ENCODE data around the gene GRK1. TPM values are rescaled to one million over a fixed set of nuclear protein-coding genes. Genes with fewer than 3 reads are reported as not detected.

The GRK1 gene
- total and polyA plus RNA-seq, 10 donors: not detected

GRCh38 chr13:113663934-113664333 is 3.1 kb upstream of the GRK1 start:
- TF ChIP-seq POLR2AphosphoS5 (IDR thresholded peaks at IDR 0.05) (no peak), POLR2A (IDR thresholded peaks at IDR 0.05) (no peak), CTCF (IDR thresholded peaks at IDR 0.05 in 8 of 11, conservative IDR thresholded peaks at IDR 0.05 in 3 of 11) (no peak)
- Histone ChIP-seq H3K4me1 (no peaks in the 10 kb centered on the region), H3K4me3 (no peak overlapping the region), H3K27ac (no peak overlapping the region), H3K36me3 (no peaks in the 10 kb centered on the region), H3K9me3 (peaks cover 0 to 26% (median 21%) of the 10 kb centered on the region in 8 donors), H3K27me3 (replicated peaks in 1 of 7) (peaks cover 0 to 3% (median 0%) of the 10 kb centered on the region in 7 donors)
- intact Hi-C loops (cut with DNase I; ENCODE audit: low total_unique reads): no loop called here
- DNase-seq: peak; percentile 59
- WGBS, 5 donors: 76 to 87% (median 81%) methylated on average over 15 of the region's 15 CpGs

GRCh38 chr13:113664751-113665596 is 2.0 kb upstream of the GRK1 start:
- H3K36me3 ChIP-seq: no peaks in the 10 kb centered on the region
- no peak overlapping the region for H3K4me3 ChIP-seq
- peaks cover 0 to 5% (median 0%) of the 10 kb centered on the region in 7 donors for H3K27me3 ChIP-seq (replicated peaks in 1 of 7)
- peaks cover 0 to 26% (median 21%) of the 10 kb centered on the region in 8 donors for H3K9me3 ChIP-seq
- TF ChIP-seq CTCF (IDR thresholded peaks at IDR 0.05 in 8 of 11, conservative IDR thresholded peaks at IDR 0.05 in 3 of 11): no peak
- TF ChIP-seq POLR2A (IDR thresholded peaks at IDR 0.05): no peak
- TF ChIP-seq POLR2AphosphoS5 (IDR thresholded peaks at IDR 0.05): no peak
- intact Hi-C loops (cut with DNase I; ENCODE audit: low total_unique reads): no loop called here
- peak; percentile 43 for DNase-seq
- H3K4me1 ChIP-seq: no peaks in the 10 kb centered on the region
- 69 to 74% (median 70%) methylated on average over 20 to 21 of the region's 21 CpGs for WGBS, 5 donors
- H3K27ac ChIP-seq: no peak overlapping the region

GRCh38 chr13:113665597-113666328 is 1.3 kb upstream of the GRK1 start:
- TF ChIP-seq CTCF (IDR thresholded peaks at IDR 0.05 in 8 of 11, conservative IDR thresholded peaks at IDR 0.05 in 3 of 11) (no peak), POLR2A (IDR thresholded peaks at IDR 0.05) (no peak), POLR2AphosphoS5 (IDR thresholded peaks at IDR 0.05) (no peak)
- Histone ChIP-seq H3K36me3 (no peaks in the 10 kb centered on the region), H3K9me3 (peaks cover 0 to 18% (median 16%) of the 10 kb centered on the region in 8 donors), H3K4me1 (no peaks in the 10 kb centered on the region), H3K27ac (no peak overlapping the region), H3K27me3 (replicated peaks in 1 of 7) (peaks cover 0 to 6% (median 0%) of the 10 kb centered on the region in 7 donors), H3K4me3 (no peak overlapping the region)
- 80 to 93% (median 87%) methylated on average over 2 to 3 of the region's 3 CpGs for WGBS, 5 donors
- intact Hi-C loops (cut with DNase I; ENCODE audit: low total_unique reads): no loop called here
- peak; percentile 47 for DNase-seq

- TF ChIP-seq POLR2A (IDR thresholded peaks at IDR 0.05) (no peak), CTCF (IDR thresholded peaks at IDR 0.05 in 8 of 11, conservative IDR thresholded peaks at IDR 0.05 in 3 of 11) (no peak), POLR2AphosphoS5 (IDR thresholded peaks at IDR 0.05) (no peak)
- H3K4me3 ChIP-seq: no peak overlapping the region
- peaks cover 0 to 13% (median 11%) of the 10 kb centered on the region in 8 donors for H3K9me3 ChIP-seq
- H3K4me1 ChIP-seq: no peaks in the 10 kb centered on the region
- no peak overlapping the region for H3K27ac ChIP-seq
- intact Hi-C loops (cut with DNase I; ENCODE audit: low total_unique reads): no loop called here
- DNase-seq: peak; percentile 20
- WGBS, 5 donors: 81 to 93% (median 91%) methylated on average over 2 of the region's 2 CpGs
- H3K27me3 ChIP-seq (replicated peaks in 1 of 7): peaks cover 0 to 6% (median 0%) of the 10 kb centered on the region in 7 donors
- H3K36me3 ChIP-seq: no peaks in the 10 kb centered on the region
These were observed 719 bp upstream of the GRK1 start for GRCh38 chr13:113666329-113666670.
